ENCODE data around the gene DNAJC1.

- TF ChIP-seq SIN3A (IDR thresholded peaks at IDR 0.05; ENCODE audit: borderline replicate concordance, insufficient read depth, low read depth, low read length) (no peak), POLR2AphosphoS5 (IDR thresholded peaks at IDR 0.05; ENCODE audit: low read depth, low read length) (no peak)
- TF ChIP-seq, protein P1, sequence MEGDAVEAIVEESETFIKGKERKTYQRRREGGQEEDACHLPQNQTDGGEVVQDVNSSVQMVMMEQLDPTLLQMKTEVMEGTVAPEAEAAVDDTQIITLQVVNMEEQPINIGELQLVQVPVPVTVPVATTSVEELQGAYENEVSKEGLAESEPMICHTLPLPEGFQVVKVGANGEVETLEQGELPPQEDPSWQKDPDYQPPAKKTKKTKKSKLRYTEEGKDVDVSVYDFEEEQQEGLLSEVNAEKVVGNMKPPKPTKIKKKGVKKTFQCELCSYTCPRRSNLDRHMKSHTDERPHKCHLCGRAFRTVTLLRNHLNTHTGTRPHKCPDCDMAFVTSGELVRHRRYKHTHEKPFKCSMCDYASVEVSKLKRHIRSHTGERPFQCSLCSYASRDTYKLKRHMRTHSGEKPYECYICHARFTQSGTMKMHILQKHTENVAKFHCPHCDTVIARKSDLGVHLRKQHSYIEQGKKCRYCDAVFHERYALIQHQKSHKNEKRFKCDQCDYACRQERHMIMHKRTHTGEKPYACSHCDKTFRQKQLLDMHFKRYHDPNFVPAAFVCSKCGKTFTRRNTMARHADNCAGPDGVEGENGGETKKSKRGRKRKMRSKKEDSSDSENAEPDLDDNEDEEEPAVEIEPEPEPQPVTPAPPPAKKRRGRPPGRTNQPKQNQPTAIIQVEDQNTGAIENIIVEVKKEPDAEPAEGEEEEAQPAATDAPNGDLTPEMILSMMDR (IDR thresholded peaks at IDR 0.05), result no peak
- TF ChIP-seq, protein P2, sequence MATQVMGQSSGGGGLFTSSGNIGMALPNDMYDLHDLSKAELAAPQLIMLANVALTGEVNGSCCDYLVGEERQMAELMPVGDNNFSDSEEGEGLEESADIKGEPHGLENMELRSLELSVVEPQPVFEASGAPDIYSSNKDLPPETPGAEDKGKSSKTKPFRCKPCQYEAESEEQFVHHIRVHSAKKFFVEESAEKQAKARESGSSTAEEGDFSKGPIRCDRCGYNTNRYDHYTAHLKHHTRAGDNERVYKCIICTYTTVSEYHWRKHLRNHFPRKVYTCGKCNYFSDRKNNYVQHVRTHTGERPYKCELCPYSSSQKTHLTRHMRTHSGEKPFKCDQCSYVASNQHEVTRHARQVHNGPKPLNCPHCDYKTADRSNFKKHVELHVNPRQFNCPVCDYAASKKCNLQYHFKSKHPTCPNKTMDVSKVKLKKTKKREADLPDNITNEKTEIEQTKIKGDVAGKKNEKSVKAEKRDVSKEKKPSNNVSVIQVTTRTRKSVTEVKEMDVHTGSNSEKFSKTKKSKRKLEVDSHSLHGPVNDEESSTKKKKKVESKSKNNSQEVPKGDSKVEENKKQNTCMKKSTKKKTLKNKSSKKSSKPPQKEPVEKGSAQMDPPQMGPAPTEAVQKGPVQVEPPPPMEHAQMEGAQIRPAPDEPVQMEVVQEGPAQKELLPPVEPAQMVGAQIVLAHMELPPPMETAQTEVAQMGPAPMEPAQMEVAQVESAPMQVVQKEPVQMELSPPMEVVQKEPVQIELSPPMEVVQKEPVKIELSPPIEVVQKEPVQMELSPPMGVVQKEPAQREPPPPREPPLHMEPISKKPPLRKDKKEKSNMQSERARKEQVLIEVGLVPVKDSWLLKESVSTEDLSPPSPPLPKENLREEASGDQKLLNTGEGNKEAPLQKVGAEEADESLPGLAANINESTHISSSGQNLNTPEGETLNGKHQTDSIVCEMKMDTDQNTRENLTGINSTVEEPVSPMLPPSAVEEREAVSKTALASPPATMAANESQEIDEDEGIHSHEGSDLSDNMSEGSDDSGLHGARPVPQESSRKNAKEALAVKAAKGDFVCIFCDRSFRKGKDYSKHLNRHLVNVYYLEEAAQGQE (IDR thresholded peaks at IDR 0.05; ENCODE audit: insufficient read depth in 1 of 2, low read depth in 2 of 2, low read length in 1 of 2), result no peak
Observed at GRCh38 chr10:21813946-21814345, 189.6 kb downstream of the DNAJC1 start.

Data from Panc1 (cell line).